GM21619 (cell line): Measurements from ENCODE around the gene APBB2.

Experiments used
- ATAC-seq: cut with Tn5 transposase; IDR thresholded peaks from one replicate; pipeline ENCODE4 v1.9.1; 2021; ENCODE audit not compliant: unreplicated experiment

Gene APBB2

GRCh38 chr4:41142376-41143310 lies 71.7 kb downstream of the APBB2 start:
- no peak for ATAC-seq

- ATAC-seq, result no peak
Observed at GRCh38 chr4:41141900-41142299, 72.4 kb downstream of the APBB2 start.

- no peak for ATAC-seq
Observed at GRCh38 chr4:41140410-41140809, 73.9 kb downstream of the APBB2 start.

GRCh38 chr4:41137879-41138278 lies 76.5 kb downstream of the APBB2 start:
- ATAC-seq, result no peak

GRCh38 chr4:41136456-41136855 lies 77.9 kb downstream of the APBB2 start:
- ATAC-seq, result no peak

- ATAC-seq, result no peak
Observed at GRCh38 chr4:41135801-41136200, 78.5 kb downstream of the APBB2 start.

- ATAC-seq, result no peak
Observed at GRCh38 chr4:41134581-41134980, 79.8 kb downstream of the APBB2 start.

GRCh38 chr4:41133454-41134018 lies 80.8 kb downstream of the APBB2 start:
- no peak for ATAC-seq

- ATAC-seq, result no peak
Observed at GRCh38 chr4:41132055-41132683, 82.2 kb downstream of the APBB2 start.

GRCh38 chr4:41129936-41130440 lies 84.4 kb downstream of the APBB2 start:
- no peak for ATAC-seq

GRCh38 chr4:41129128-41129754 lies 85.1 kb downstream of the APBB2 start:
- no peak for ATAC-seq

GRCh38 chr4:41125558-41126311 lies 88.6 kb downstream of the APBB2 start:
- ATAC-seq, result no peak

GRCh38 chr4:41124916-41125548 lies 89.3 kb downstream of the APBB2 start:
- no peak for ATAC-seq

GRCh38 chr4:41122775-41123174 lies 91.6 kb downstream of the APBB2 start:
- no peak for ATAC-seq

- ATAC-seq, result no peak
Observed at GRCh38 chr4:41122309-41122708, 92.0 kb downstream of the APBB2 start.

GRCh38 chr4:41121906-41122305 lies 92.4 kb downstream of the APBB2 start:
- ATAC-seq, result no peak

GRCh38 chr4:41120297-41121217 lies 93.8 kb downstream of the APBB2 start:
- no peak for ATAC-seq

- ATAC-seq, result no peak
Observed at GRCh38 chr4:41119867-41120295, 94.5 kb downstream of the APBB2 start.

GRCh38 chr4:41111791-41112190 lies 102.6 kb downstream of the APBB2 start:
- no peak for ATAC-seq
